ENCODE results near the gene ZCRB1. TPM values are rescaled to one million over a fixed set of nuclear protein-coding genes. Genes with fewer than 3 reads are reported as not detected.
"Not testable (repeated sequence)": the region's sequence is repeated elsewhere in the genome, so short reads cannot be mapped to it uniquely, and the experiment has no call there.

The ZCRB1 gene
- total and polyA plus RNA-seq, 7 donors: 25.0 to 63.1 (median 38.4) TPM

- TF ChIP-seq POLR2A (IDR thresholded peaks at IDR 0.05) (no peak), POLR2AphosphoS5 (IDR thresholded peaks at IDR 0.05) (no peak), EP300 (IDR thresholded peaks at IDR 0.05) (no peak)
- TF ChIP-seq, protein P1, sequence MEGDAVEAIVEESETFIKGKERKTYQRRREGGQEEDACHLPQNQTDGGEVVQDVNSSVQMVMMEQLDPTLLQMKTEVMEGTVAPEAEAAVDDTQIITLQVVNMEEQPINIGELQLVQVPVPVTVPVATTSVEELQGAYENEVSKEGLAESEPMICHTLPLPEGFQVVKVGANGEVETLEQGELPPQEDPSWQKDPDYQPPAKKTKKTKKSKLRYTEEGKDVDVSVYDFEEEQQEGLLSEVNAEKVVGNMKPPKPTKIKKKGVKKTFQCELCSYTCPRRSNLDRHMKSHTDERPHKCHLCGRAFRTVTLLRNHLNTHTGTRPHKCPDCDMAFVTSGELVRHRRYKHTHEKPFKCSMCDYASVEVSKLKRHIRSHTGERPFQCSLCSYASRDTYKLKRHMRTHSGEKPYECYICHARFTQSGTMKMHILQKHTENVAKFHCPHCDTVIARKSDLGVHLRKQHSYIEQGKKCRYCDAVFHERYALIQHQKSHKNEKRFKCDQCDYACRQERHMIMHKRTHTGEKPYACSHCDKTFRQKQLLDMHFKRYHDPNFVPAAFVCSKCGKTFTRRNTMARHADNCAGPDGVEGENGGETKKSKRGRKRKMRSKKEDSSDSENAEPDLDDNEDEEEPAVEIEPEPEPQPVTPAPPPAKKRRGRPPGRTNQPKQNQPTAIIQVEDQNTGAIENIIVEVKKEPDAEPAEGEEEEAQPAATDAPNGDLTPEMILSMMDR (IDR thresholded peaks at IDR 0.05): no peak
- Histone ChIP-seq H3K27me3 (no peaks in the 10 kb centered on the region), H3K27ac (no peak overlapping the region), H3K4me3 (no peak overlapping the region), H3K9me3 (no peaks in the 10 kb centered on the region), H3K36me3 (peaks cover 0 to 13% (median 2%) of the 10 kb centered on the region in 4 donors), H3K4me1 (peaks cover 0 to 2% (median 0%) of the 10 kb centered on the region in 4 donors)
- 87 to 98% methylated on average over 6 of the region's 6 CpGs for WGBS, 2 donors
- intact Hi-C loops (cut with DNase I): no loop called here
- no peak for DNase-seq
These were observed 35.0 kb upstream of the ZCRB1 start for GRCh38 chr12:42360747-42361403.

DNA sequence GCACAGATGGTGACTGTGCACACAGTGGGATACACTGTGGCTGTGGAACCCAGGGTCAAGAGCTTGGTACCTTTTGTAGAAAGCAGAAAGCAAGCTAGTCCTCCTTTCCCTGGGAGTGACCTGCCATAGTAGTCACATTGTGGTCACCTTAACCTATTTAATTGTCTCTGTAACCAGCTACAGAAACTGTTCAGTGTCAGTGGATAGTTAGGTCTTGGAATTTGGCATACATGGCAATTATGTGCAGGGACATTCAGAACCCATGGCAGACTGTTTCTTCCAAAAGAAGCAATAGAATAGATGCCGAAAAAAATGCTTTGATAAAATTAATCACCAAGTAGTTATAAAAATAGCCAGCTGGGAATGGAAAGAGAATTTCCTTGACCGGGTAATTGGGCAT is 30.4 kb upstream of the ZCRB1 start:
- 91 to 93% methylated on average over 2 of the region's 2 CpGs for WGBS, 2 donors
- no peak for DNase-seq
- Histone ChIP-seq H3K4me3 (no peak overlapping the region), H3K9me3 (no peaks in the 10 kb centered on the region), H3K36me3 (peaks cover 0 to 35% (median 3%) of the 10 kb centered on the region in 4 donors), H3K27me3 (no peaks in the 10 kb centered on the region), H3K4me1 (no peaks in the 10 kb centered on the region), H3K27ac (no peak overlapping the region)
- TF ChIP-seq, protein P1 (IDR thresholded peaks at IDR 0.05): no peak
- TF ChIP-seq POLR2A (IDR thresholded peaks at IDR 0.05) (no peak), POLR2AphosphoS5 (IDR thresholded peaks at IDR 0.05) (no peak), EP300 (IDR thresholded peaks at IDR 0.05) (no peak)
- intact Hi-C loops (cut with DNase I): no loop called here

- H3K4me3 ChIP-seq; H3K27ac ChIP-seq; H3K4me1 ChIP-seq; intact Hi-C loops (cut with DNase I); H3K27me3 ChIP-seq; H3K9me3 ChIP-seq; DNase-seq: not testable (repeated sequence)
- H3K36me3 ChIP-seq: peaks cover 0 to 20% (median 0%) of the 10 kb centered on the region in 4 donors
- WGBS, 2 donors: 94 to 97% methylated on average over 34 of the region's 34 CpGs
These were observed 24.1 kb upstream of the ZCRB1 start for GRCh38 chr12:42350021-42350407.

DNA sequence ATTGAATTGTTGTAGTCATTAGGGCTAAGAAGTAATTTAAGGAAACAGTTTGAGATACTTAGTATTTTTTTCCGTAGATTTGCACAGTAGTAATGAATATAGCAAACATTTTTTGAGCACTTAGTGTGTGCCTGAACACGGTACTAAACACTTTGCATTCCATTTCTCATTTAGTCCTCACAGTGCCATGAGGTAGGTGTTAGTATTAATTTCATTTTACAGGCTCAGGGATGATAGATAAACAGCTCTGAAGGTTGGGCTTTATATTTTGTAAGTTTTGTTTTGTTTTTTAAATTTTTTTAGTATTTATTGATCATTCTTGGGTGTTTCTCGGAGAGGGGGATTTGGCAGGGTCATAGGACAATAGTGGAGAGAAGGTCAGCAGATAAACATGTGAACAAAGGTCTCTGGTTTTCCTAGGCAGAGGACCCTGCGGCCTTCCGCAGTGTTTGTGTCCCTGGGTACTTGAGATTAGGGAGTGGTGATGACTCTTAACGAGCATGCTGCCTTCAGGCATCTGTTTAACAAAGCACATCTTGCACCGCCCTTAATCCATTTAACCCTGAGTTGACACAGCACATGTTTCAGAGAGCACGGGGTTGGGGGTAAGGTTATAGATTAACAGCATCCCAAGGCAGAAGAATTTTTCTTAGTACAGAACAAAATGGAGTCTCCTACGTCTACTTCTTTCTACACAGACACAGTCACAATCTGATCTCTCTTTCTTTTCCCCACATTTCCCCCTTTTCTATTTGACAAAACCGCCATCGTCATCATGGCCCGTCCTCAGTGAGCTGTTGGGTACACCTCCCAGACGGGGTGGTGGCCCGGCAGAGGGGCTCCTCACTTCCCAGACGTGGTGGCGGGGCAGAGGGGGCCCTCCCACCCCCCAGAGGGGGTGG is 23.5 kb upstream of the ZCRB1 start:
- 86 to 94% methylated on average over 11 of the region's 16 CpGs for WGBS, 2 donors
- H3K9me3 ChIP-seq; H3K27ac ChIP-seq; intact Hi-C loops (cut with DNase I); DNase-seq; H3K27me3 ChIP-seq; H3K4me1 ChIP-seq; H3K4me3 ChIP-seq: not testable (repeated sequence)
- peaks cover 0 to 19% (median 0%) of the 10 kb centered on the region in 4 donors for H3K36me3 ChIP-seq

DNA sequence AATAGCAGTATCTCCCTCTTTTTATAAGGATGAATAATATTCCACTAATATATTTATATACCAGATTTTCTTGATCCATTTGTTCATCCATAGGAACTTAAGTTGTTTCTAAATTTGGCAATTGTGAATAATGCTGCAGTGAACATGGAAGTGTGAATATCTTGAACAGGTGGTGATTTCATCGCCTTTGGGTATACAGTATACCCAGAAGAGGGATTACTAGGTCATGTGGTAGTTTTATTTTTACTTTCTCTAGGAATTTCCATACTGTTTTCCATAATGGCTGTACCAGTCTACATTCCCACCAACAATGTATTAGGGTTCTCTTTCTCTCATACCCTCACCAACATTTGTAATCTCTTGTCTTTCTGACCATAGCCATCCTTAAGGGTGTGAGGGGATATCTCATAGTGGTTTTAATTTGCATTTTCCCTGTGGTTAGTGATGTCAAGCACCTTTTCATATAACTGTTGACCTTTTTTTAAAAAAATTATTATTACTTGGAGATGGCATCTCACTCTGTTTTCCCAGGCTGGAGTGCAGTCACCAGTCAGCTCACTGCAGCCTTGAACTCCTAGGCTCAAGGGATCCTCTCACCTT is 20.6 kb upstream of the ZCRB1 start:
- no peaks in the 10 kb centered on the region for H3K27me3 ChIP-seq
- no peak overlapping the region for H3K27ac ChIP-seq
- TF ChIP-seq EP300 (IDR thresholded peaks at IDR 0.05) (no peak), POLR2AphosphoS5 (IDR thresholded peaks at IDR 0.05) (no peak), POLR2A (IDR thresholded peaks at IDR 0.05) (no peak)
- TF ChIP-seq, protein P1 (IDR thresholded peaks at IDR 0.05): no peak
- 96 to 100% methylated on average over 1 of the region's 1 CpG for WGBS, 2 donors
- intact Hi-C loops (cut with DNase I): no loop called here
- no peaks in the 10 kb centered on the region for H3K36me3 ChIP-seq
- DNase-seq: no peak
- H3K4me1 ChIP-seq: no peaks in the 10 kb centered on the region
- H3K9me3 ChIP-seq: no peaks in the 10 kb centered on the region
- no peak overlapping the region for H3K4me3 ChIP-seq
